ENCODE results near the gene ANKRD33B. TPM values are rescaled to one million over a fixed set of nuclear protein-coding genes. Genes with fewer than 3 reads are reported as not detected.

Gene ANKRD33B
- polyA plus RNA-seq, 1 donor from 2014 or later, result 1.5 TPM

Other genes starting within 250 kb of the ANKRD33B start
- 39.3 TPM for gene MARCHF6, start 210.4 kb upstream of the ANKRD33B start, polyA plus RNA-seq
- gene ROPN1L, start 122.2 kb upstream of the ANKRD33B start, polyA plus RNA-seq, result 0.48 TPM
- gene DAP, start 197.2 kb downstream of the ANKRD33B start, polyA plus RNA-seq, result 105 TPM

All from IgD-negative memory B cell (primary cell).